ACC112 (cell line): ENCODE measurements around the gene SAP130.

ENCODE experiments used
- H2AFZ ChIP-seq: fragments of 200-600 bp; sonication (generic); one replicate; pipeline ENCODE4 v1.6.0; 2017; ENCODE audit warnings: antibody characterized with exemption, low read length; ENCODE audit not compliant: unreplicated experiment
- H3K27ac ChIP-seq: fragments of 200-600 bp; sonication (generic); 2 replicates; pipeline ENCODE4 v1.5.1; 2014; ENCODE audit warnings: low read depth, mild to moderate bottlenecking, antibody characterized with exemption, low read length, moderate library complexity
- H3K27me3 ChIP-seq: fragments of 200-600 bp; sonication (generic); 2 replicates; pipeline ENCODE4 v1.6.1; 2014; ENCODE audit warnings: mild to moderate bottlenecking, antibody characterized with exemption, low read length, moderate library complexity, mixed read lengths; ENCODE audit not compliant: insufficient read depth
- H3K36me3 ChIP-seq: fragments of 200-600 bp; sonication (generic); 2 replicates; pipeline ENCODE4 v1.6.1; 2016; ENCODE audit warnings: mild to moderate bottlenecking, antibody characterized with exemption, low read length, moderate library complexity, mixed read lengths; ENCODE audit not compliant: insufficient read depth
- H3K4me1 ChIP-seq: fragments of 200-600 bp; sonication (generic); one replicate; pipeline ENCODE4 v1.6.1; 2016; ENCODE audit warnings: low read length, mixed read lengths; ENCODE audit not compliant: insufficient read depth, unreplicated experiment, control insufficient read depth
- H3K4me3 ChIP-seq: fragments of 200-600 bp; sonication (generic); 2 replicates; pipeline ENCODE4 v1.5.1; 2014; ENCODE audit warnings: mild to moderate bottlenecking, low read depth, low read length
- H3K79me2 ChIP-seq: fragments of 200-600 bp; sonication (generic); one replicate; pipeline ENCODE4 v1.6.0; 2016; ENCODE audit warnings: low read length; ENCODE audit not compliant: control insufficient read depth, unreplicated experiment, insufficient read depth

SAP130 gene

DNA sequence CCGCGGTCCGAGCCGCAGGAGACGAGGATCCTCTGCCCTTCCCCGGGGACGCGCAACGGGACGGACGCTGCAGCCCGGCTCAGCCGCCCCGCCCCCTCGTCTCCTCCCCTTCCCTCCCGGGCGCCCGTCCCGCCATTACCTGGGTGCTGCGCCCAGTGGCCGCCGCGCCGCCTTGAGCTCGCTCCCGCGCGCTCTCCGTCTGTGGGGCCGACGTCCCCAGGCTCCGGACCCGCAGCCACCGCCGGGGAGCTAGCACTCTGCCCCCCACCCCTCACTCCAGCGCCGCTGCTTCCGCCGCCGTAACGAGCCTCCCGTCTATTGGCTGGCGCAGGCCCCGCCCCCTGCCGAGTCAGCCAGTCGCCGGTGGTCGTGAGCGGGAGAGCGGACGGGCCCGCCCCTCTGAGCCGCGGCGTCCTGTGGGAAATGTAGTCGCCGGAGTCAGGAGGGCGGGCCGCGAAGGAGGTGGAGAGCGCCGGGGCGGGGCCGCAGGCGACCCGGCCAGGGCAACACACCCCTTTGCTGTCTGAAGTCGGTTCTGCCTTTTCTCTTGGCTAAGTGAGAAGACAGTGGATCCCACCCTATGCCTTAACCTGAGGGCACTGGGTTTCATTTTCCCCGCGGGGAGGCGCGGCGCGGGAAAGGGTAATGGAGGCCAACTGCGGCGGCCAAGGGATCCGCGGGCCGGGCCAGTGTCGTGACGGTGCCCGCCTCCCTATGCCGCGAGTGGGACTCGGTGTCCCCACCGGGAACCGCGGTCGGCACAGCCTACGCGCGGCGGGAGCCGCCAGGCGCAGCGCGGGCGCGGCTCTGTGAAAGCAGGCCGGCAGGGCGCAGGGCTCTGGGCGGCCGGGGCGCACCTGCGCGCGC lies at the start of gene SAP130:
Gene SAP130, minus strand, starts transcription at position 259 of the 867 bp plus-strand sequence. CDS start 1,767 bp downstream, outside the sequence.
- Histone ChIP-seq H2AFZ (peak within 1 kb of the TSS; percentile 92), H3K36me3 (no peaks in the 10 kb centered on the region), H3K27ac (peak within 1 kb of the TSS; percentile 39; the same call in 1 of the 2 replicates)

DNA sequence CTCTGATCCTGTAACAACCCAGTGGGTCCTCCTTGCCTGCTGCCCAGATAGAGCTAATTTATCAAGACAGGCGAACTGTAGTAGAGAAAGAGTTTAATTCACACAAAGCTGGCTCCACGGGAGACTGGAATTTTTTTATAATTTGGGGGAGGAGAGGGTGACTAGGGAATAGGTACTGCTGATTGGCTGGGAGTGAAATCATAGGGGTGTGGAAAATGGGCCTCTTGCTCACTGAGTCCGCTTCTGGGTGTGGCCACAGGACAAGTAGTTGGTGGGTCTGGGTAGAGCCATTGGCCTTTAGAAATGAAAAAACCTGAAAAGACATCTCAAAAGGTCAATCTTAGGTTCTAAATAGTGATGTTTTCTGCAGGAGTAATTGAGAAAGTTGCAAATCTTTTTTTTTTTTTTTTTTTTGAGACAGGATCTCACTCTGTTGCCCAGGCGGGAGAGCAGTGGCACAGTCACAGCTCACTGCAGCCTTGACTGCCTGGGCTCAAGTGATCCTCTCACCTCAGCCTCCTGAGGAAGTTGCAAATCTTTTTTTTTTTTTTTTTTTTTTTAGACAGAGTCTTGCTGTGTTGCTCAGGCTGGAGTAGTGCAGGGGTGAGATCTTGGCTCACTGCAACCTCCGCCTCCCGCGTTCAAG lies 48.7 kb upstream of the SAP130 start:
- Histone ChIP-seq H2AFZ (no peak overlapping the region), H3K27ac (no peak overlapping the region), H3K4me3 (no peak overlapping the region), H3K36me3 (no peaks in the 10 kb centered on the region), H3K79me2 (no peaks in the 10 kb centered on the region), H3K27me3 (peaks cover 11% of the 10 kb centered on the region; the same call in 1 of the 2 replicates), H3K4me1 (no peaks in the 10 kb centered on the region)

More for the DNA sequence above, at the start of gene SAP130:
- Histone ChIP-seq H3K27me3 (peaks cover 10% of the 10 kb centered on the region; the same call in 1 of the 2 replicates), H3K79me2 (peaks cover 20% of the 10 kb centered on the region), H3K4me1 (peaks cover 8% of the 10 kb centered on the region), H3K4me3 (peak within 1 kb of the TSS; percentile 93)

DNA sequence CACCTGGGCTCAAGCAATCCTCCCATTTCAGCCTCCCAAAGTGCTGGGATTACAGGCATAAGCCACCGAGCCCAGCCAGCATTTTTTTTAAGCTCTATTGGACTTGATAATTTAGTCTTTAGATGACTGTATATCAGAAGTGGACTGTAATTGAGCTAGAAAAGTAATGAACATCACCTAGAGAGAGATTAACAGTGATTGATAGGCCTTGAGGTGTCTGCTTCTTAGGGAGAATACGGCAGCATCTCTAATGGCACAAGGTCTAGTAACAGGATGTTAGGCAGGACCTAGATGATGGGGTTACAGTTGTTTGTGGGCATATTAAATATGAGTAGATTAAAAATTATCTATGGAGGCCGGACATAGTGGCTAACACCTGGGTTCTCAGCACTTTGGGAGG lies 45.4 kb upstream of the SAP130 start:
- Histone ChIP-seq H3K36me3 (no peaks in the 10 kb centered on the region), H3K27me3 (no peaks in the 10 kb centered on the region), H3K4me3 (no peak overlapping the region), H2AFZ (no peak overlapping the region), H3K79me2 (no peaks in the 10 kb centered on the region), H3K4me1 (no peaks in the 10 kb centered on the region), H3K27ac (no peak overlapping the region)

DNA sequence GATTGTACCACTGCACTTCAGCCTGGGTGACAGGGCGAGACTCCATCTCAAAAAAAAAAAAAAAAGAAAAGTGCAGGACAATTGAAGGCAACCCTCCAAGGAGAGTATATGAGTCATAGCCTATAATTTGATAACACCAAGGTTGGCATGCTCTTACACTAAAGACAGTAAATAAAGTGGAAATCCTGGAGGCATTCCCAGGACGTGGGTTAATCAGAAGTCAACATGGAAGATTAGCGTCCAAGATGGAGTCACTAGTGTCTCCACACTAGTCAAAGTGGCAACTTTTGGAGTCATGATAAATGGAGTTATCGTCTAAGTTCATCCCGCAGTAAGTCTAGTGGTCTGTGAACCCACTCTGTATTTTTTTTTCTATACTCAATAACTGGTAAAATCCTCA lies 41.9 kb upstream of the SAP130 start:
- H3K27me3 ChIP-seq, result no peaks in the 10 kb centered on the region
- H3K79me2 ChIP-seq, result no peaks in the 10 kb centered on the region
- no peaks in the 10 kb centered on the region for H3K36me3 ChIP-seq
- H2AFZ ChIP-seq, result no peak overlapping the region
- H3K4me1 ChIP-seq, result no peaks in the 10 kb centered on the region
- no peak overlapping the region for H3K4me3 ChIP-seq
- H3K27ac ChIP-seq, result no peak overlapping the region

DNA sequence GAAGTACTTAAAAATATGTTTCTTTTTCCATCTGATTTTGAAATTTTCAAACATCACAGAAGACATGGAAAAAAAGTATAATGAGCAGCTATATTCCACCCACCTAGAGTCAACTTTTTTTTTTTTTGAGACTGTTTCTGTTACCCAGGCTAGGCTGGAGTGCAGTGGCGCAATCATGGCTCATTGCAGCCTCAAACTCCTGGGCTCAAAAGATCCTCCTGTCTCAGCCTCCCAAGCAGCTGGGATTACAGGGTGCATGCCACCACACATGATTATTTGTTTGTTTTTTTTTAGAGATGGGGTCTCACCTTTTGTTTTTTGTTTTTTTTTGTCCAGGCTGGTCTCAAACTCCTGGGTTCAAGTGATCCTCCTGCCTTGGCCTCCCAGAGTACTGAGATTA lies 36.5 kb upstream of the SAP130 start:
- no peak overlapping the region for H2AFZ ChIP-seq
- no peaks in the 10 kb centered on the region for H3K36me3 ChIP-seq
- H3K79me2 ChIP-seq, result no peaks in the 10 kb centered on the region
- no peaks in the 10 kb centered on the region for H3K4me1 ChIP-seq
- H3K27ac ChIP-seq, result no peak overlapping the region
- no peak overlapping the region for H3K4me3 ChIP-seq
- no peaks in the 10 kb centered on the region for H3K27me3 ChIP-seq

DNA sequence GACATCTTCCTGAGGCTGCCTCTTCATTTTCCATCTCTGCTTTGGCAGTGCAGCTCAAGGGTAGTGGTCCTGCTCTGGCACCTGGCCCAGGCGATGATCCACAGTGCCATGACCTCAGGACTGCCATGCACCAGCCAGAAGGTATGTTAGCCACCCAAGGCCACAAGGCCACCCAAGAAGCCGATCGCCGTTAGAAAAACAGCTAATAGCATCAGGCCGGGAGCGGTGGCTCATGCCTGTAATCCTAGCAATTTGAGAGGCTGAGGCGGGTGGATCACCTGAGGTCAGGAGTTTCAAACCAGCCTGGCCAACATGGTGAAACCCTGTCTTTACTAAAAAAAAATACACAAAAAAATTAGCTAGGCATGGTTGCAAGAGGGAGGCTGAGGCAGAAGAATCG lies 34.7 kb upstream of the SAP130 start:
- no peak overlapping the region for H3K4me3 ChIP-seq
- no peaks in the 10 kb centered on the region for H3K4me1 ChIP-seq
- no peak overlapping the region for H3K27ac ChIP-seq
- no peaks in the 10 kb centered on the region for H3K27me3 ChIP-seq
- no peaks in the 10 kb centered on the region for H3K36me3 ChIP-seq
- H2AFZ ChIP-seq, result no peak overlapping the region
- no peaks in the 10 kb centered on the region for H3K79me2 ChIP-seq

DNA sequence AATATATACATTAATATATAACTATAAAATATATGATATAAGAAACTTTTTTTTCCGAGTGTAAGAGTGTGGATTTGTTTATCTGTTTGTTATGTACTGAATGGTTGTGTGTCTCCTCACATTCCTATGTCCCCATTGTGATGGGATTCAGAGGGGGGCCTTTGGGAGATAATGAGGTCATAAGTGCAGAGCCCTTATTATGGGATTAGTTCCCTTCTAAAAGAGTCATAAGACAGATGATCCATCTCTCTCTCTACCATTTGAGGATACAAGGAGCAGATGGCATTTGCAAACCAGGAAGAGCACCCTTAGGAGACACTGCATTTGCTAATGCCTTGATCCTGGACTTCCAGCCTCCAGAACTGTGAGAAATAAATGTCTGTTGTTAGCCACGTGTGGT lies 30.3 kb upstream of the SAP130 start:
- Histone ChIP-seq H2AFZ (no peak overlapping the region), H3K79me2 (no peaks in the 10 kb centered on the region), H3K27ac (no peak overlapping the region), H3K4me1 (no peaks in the 10 kb centered on the region), H3K36me3 (no peaks in the 10 kb centered on the region), H3K27me3 (peaks cover 6% of the 10 kb centered on the region), H3K4me3 (no peak overlapping the region)

DNA sequence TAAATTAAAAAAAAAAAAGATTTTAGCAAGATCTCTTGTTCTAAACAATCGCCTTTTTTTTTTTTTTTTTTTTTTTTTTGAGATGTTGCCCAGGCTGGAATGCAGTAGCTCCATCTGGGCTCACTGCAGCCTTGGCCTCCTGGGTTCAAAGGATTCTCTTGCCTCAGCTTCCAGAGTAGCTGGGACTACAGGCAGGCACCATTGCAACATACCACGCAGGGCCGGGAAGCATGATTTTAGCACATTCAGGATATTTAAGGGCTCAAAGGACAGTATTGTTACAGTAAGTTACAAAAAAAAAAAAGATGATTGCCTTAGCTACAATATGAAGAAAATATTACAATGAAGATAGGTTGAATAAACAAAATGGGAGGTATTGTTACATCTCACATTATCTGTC lies 29.5 kb upstream of the SAP130 start:
- H2AFZ ChIP-seq, result no peak overlapping the region
- no peak overlapping the region for H3K4me3 ChIP-seq
- no peaks in the 10 kb centered on the region for H3K36me3 ChIP-seq
- H3K27me3 ChIP-seq, result peaks cover 6% of the 10 kb centered on the region
- H3K27ac ChIP-seq, result no peak overlapping the region
- H3K79me2 ChIP-seq, result no peaks in the 10 kb centered on the region
- H3K4me1 ChIP-seq, result no peaks in the 10 kb centered on the region

DNA sequence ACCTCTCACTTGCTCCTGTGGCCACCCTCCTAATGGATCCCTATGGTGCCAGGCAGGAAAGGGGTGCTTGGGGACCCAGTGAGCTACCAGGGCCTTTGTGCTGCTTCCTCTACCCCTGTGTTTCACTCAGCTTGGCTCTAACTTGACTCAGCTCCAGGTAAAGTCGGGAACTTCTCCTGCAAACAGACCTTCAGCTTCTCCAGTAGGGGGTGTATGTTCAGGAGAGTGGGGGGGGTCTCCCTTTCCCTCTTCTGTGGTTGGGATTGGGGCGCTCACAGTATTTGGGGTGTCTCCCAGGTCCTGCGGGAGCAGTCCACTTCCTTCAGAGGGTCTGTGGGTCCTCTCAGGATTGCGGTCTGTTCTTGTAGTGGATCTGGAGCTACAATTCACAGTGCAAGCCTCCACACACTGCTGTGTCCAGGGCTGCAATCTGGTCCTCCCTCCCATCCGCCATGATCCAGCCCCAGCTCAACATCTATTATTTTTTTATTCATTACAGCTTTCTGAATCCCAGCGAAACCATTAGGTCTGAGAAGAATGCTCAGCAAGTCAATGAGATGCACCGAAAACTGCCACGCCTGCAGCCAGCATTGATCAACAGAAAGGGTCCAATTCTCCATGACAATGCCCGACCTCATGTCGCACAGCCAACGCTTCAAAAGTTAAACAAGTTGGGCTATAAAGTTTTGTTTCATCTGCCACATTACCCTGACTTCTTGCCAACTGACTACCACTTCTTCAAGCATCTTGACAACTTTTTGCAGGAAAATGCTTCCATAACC lies 26.4 kb upstream of the SAP130 start:
- Histone ChIP-seq H2AFZ (no peak overlapping the region), H3K79me2 (no peaks in the 10 kb centered on the region), H3K4me3 (no peak overlapping the region), H3K27me3 (peaks cover 15% of the 10 kb centered on the region), H3K36me3 (no peaks in the 10 kb centered on the region), H3K27ac (no peak overlapping the region), H3K4me1 (no peaks in the 10 kb centered on the region)

DNA sequence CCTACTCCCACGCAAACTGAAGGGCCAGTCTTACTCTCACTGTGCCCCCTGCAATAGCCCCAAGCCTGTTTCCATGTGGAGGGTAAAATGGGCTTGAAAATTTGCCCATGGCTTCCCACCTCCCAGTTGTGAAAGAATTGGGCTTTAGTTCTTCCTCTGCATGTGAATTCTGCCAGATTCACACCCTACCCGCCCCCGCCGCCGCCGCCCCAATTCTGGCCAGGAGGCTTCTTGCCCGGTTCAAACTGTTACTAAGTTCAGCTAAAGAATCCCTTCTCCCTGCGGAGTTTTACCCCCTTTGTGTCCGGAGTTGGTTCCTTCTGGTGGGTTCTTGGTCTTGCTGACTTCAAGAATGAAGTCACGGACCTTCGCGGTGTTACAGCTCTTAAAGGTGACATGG lies 25.5 kb upstream of the SAP130 start:
- Histone ChIP-seq H3K4me3 (no peak overlapping the region), H3K79me2 (no peaks in the 10 kb centered on the region), H3K27me3 (peaks cover 15% of the 10 kb centered on the region), H3K36me3 (no peaks in the 10 kb centered on the region), H2AFZ (no peak overlapping the region), H3K27ac (no peak overlapping the region), H3K4me1 (no peaks in the 10 kb centered on the region)
